22Rv1 (cell line): ENCODE results near the gene OSGEPL1.

Experiments used
- ZFX ChIP-seq: fragments of 450-650 bp; IDR thresholded peaks from 2 replicates; pipeline ENCODE4 v1.6.1; 2017; ENCODE audit warnings: antibody characterized with exemption, borderline replicate concordance
- TF ChIP-seq, protein P1 (sequence below): fragments of 450-650 bp; IDR thresholded peaks from 2 replicates; pipeline ENCODE4 v1.5.1; 2017; ENCODE audit warnings: mild to moderate bottlenecking

GRCh38 chr2:189783927-189784867, 21.6 kb upstream of the OSGEPL1 start, which contains the start of the genes ORMDL1 and PMS1:
- TF ChIP-seq, protein P1, sequence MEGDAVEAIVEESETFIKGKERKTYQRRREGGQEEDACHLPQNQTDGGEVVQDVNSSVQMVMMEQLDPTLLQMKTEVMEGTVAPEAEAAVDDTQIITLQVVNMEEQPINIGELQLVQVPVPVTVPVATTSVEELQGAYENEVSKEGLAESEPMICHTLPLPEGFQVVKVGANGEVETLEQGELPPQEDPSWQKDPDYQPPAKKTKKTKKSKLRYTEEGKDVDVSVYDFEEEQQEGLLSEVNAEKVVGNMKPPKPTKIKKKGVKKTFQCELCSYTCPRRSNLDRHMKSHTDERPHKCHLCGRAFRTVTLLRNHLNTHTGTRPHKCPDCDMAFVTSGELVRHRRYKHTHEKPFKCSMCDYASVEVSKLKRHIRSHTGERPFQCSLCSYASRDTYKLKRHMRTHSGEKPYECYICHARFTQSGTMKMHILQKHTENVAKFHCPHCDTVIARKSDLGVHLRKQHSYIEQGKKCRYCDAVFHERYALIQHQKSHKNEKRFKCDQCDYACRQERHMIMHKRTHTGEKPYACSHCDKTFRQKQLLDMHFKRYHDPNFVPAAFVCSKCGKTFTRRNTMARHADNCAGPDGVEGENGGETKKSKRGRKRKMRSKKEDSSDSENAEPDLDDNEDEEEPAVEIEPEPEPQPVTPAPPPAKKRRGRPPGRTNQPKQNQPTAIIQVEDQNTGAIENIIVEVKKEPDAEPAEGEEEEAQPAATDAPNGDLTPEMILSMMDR, result no peak
- no peak for TF ChIP-seq ZFX
